ENCODE results near the gene RBM19.

The RBM19 gene

DNA sequence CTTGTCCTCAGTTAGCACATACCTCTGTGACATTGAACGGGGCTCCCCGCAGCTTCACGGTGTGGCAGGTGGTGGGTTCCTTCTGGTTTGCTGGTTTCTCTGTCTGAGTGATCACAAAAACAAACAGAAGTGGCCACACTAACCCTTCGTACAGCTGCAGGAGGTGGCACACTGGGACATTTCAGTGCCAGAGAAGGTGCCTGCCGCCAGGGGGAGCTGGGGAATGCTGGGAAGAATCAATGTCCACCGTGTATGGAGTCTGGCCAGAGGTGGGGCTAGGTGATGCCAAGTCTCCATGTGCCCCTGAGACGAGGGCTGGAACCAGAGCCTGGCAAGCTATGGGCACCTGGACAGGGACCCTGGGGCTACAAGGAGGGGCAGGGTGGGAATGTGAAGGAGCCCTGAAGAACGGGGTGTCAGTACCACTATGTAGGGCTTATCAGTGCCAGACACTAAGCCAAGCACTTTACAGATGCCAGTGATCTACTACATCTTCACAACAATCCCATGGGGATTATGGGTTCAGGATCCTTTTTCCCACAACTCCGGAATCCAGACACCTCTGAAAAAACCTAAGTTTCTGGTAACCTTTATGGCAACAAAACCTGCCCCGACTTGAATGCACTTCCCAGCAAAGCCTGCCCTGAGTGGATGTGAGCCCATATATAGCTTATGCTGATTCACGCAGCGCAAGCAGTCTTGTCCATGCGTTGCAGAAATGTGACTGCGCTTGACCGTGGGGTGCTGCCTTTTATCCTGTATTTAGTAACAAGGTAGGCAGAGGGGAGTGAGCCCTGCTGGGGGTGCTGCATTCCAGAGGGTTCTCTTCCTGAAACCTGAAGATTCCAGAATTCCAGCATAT is 10.8 kb downstream of the RBM19 start:
- no peak for DNase-seq (ENCODE audit: low read depth)

- no peak for DNase-seq (ENCODE audit: low read depth)
These were observed 11.6 kb downstream of the RBM19 start for GRCh38 chr12:113954547-113954946.

GRCh38 chr12:113950873-113951272 is 15.3 kb downstream of the RBM19 start:
- no peak for DNase-seq (ENCODE audit: low read depth)

DNA sequence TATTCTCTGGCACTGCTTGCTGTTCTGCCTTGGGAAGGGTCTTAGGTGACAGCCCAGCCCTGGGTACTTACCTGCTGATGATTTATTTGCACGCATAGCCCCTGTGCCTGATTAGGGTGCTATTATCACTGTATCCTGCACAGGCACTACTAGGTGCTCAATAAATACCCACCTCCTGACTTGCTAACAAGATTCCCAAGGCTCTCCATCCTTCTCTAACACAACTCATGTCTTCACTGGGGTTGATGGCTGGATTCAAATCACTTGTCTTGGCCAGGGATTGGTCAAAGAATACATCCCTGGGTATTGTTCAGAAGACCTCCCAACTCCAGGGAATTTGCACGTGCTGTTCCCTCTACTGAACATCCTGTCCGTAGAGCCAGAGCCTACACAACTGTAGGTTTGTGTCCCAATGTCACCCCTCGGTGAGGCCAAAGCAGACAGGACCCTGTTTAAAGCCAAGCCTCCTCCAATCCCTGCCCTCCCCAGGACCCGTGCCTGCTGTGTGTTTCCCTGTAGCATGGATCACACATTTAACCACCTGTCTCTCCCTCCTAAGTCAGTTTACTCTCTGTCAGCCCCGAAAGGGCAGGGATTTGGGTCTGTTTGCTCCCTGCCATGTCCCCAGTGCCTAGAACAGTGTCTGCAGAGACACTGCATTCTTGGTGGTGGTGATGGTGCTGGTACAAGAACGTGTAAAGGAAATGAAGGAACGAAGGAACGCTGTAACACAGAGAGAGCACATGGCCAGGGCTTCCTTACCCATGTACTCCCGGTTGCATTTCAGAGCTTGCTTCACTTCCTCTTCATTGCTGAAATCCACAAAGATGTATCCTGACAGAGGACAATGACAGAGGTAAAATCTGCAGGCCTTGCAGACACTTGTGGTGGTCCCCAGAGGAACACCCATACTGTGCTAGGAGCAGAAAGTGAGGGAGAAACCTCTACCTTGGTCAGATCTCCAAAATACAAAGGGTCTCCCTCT is 16.5 kb downstream of the RBM19 start:
- DNase-seq (ENCODE audit: low read depth), result no peak

DNA sequence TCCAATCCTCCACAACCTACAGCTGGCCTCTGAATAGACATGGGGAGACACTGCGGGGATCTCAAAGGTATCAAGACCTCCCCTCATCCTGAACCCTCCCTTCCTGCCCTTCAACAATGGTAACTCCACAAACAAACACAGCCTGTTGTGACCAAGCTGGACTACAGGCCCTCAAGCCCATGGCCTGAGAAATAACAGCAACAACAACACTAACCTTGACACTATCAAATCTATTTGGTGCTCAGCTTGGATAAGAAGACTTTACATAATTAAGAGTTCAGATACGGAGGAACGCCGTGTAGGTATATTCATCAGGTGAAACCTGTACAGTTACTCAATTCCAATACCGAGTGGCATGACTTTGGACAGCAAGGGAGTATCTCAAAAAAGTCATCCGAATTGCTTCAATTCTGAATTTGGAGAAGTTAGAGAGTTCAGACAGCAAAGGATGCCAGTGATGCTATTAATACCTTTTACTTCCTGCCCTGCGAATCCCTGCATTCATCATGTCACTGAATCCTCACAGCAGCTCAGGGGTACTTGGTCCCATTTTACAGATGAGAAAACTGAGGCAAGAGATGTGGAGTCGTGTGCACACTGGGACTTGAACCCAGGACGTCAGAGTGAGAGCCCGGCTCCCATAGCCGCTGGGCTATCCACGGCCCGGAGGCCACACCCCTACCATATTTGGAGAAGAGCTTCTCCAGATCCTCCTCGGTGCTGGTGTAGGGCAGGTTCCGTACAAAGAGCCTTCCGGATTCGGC is 17.8 kb downstream of the RBM19 start:
- no peak for DNase-seq (ENCODE audit: low read depth)

GRCh38 chr12:113946175-113946574 is 19.9 kb downstream of the RBM19 start:
- DNase-seq (ENCODE audit: low read depth), result no peak

DNA sequence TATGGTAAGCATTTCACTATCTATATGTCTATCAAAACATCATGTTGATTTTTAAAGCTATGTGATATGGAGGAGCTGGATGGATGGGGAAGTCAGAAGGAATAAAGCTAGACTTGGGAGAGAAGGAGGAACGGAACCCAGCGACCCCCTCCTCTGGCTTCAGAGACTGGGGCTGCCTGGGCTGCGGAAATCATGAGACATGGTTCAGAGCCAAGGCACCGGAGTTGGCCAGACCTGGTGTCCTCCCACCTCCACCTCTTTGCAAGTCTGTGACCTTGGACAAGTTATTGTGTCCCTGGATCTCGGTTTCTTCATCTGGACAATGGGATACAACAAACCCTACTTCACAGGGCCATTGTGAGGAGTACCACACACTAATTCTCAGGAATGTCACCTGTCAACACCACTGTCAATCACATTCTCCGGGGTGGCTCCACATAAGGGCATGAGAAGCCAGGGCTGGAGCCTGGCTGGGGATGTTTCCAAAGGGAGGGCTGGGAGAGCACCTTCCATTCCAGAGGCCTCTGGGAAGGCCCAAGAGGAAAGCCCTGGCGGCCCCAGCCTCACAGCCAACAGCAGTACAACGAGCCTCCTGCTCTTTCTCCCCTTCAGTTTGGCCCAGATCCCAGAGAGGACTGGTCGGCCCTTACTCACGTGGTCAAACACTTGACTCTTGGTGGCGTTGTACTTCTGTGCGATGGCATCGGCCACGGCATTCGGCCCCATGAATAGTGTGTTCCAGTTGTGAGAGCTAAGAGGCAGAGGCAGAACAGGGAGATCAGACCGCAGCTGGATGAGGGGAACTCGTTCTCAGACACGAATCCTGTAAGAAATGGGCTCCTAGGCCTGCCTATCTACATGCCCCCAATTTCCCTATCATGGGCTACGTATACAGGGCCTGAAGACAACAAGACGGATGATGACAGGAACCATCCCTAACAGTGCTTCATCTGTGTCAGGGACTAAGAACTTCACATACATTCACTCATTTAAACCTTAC is 20.7 kb downstream of the RBM19 start:
- no peak for DNase-seq (ENCODE audit: low read depth)

DNA sequence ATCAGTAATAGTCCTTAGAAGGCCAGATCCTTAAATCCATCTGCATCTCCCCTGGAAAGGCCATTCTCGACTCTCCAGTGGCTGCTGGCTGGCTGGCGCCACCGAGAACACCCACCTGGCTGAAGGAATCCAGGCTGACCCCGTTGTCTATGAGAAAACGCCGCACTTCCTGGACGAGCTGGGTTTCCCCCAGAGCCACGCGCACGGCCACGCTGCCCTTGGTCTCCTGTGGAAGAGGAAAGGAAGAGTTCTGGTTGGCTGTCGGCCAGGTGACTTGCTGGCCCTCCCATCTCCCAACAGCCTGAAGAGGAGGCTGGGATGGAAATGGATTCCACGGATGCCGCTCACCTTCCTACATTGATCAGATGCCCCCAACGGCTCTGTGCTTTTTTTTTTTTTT is 23.9 kb downstream of the RBM19 start:
- DNase-seq (ENCODE audit: low read depth), result no peak

DNA sequence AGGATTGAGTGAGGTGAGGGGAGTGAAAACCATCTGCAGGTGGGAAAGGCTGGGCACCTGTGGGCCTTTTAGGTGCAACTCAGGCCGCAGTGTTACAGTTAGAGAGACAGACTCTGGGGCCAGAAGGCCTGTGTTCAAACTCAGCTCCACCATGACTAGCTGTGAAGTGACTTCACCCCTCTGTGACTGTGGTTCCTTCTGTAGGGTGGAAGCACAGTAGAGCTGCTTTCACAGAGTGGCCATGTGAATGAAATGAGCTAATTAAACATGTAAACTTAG is 25.0 kb downstream of the RBM19 start:
- DNase-seq (ENCODE audit: low read depth), result no peak

DNA sequence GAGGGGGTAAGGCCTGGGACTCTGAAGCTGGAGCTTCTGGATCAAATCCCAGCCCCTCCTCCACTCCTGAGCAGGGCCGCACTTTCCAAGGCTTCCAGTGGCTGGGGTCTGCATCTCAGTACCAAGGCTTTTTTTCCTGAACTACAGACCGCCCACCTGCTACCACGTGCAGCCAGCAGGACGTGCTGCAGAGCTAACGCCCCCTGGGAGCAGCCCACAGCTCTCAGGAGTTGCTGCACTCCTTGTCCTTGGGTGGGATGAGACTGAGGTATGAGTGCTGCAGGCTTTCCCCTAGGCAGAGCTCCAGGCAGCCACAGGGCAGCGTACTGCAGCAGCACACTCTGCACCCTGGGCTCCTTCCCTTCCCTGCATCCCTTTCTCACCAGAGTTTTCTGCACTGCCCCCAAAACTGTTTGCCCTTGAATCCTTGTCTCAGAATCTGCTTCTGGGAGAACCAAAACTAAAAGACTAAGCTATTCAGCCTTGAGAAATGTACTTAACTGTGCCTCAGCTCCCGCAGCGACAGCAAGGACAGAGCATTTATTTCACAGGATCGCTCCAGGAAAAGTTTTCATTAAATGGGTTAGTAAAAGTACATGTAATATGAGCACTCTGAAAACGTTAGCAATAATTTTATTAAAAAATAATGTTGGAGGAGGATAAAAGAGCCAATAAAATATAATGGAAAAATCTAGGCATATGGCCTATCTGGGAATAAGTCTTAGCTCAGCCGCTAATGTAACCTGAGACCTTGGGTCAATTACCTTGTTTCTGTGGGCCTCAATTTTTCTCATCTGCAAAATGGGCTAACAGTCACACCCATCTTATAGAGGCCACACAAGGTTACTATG is 25.5 kb downstream of the RBM19 start:
- DNase-seq (ENCODE audit: low read depth), result no peak

GRCh38 chr12:113939867-113940266 is 26.3 kb downstream of the RBM19 start:
- DNase-seq (ENCODE audit: low read depth), result no peak

- DNase-seq (ENCODE audit: low read depth), result no peak
These were observed 27.7 kb downstream of the RBM19 start for GRCh38 chr12:113938471-113938870.

GRCh38 chr12:113936460-113936859 is 29.7 kb downstream of the RBM19 start:
- DNase-seq (ENCODE audit: low read depth), result no peak

GRCh38 chr12:113935459-113935858 is 30.7 kb downstream of the RBM19 start:
- DNase-seq (ENCODE audit: low read depth), result no peak

- DNase-seq (ENCODE audit: low read depth), result no peak
These were observed 31.2 kb downstream of the RBM19 start for GRCh38 chr12:113934946-113935345.

GRCh38 chr12:113934060-113934814 is 31.9 kb downstream of the RBM19 start:
- DNase-seq (ENCODE audit: low read depth), result no peak

GRCh38 chr12:113933201-113933786 is 32.8 kb downstream of the RBM19 start:
- DNase-seq (ENCODE audit: low read depth), result no peak

DNA sequence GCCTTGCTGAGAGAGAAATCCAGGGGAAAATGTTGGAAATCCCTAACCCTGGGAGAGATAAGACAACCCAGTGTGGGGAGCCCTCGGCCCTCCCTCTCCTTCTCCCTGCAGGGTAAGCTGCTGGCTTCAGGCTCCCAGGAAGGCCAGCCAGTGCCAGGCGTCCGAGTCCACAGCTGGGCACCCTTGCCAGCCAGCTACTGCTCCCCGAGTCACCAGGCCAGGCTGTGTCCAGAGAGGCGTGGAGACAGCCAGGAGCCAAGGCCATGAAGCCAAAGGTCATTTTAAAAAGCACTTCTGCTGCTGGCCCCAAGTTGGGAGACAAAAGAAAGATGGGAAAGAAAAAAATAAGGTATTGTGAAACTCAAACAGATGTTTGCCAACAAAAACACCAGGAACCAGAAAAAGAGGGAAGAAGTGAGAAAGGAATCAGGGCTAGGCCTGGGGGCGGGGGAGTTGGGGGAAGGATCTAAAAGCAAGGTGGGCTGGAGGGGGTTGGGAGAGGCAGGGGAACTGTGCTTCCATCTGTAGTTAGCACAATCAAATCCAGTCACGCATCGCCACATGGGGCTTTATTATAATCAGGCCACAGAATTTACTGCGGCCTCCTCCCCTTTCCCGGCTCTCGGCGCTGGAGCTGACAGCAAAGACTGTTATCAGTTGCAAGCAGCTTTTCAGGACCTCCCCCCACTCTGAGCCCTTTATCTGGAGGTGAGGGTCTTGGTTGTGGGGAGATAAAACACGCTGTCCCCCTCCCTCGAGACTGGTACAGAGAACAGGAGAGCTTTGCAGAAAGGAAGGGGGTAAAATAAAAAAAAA is 33.5 kb downstream of the RBM19 start:
- DNase-seq (ENCODE audit: low read depth), result no peak

Measured in stromal cell of bone marrow (primary cell).